Peyer's patch (tissue), 4 donors: ENCODE results near the gene ADGRF4. TPM values are rescaled to one million over a fixed set of nuclear protein-coding genes. Genes with fewer than 3 reads are reported as not detected.

Experiments used
- DNase-seq, 3 donors: peaks; one replicate each; pipeline ENCODE4 v3.0.0-alpha.2; 2017 to 2019
- H3K27ac ChIP-seq, 4 donors: fragments of 200-600 bp; sonication (generic); one replicate each; pipeline ENCODE4 v1.5.1; 2016 to 2019
- H3K27me3 ChIP-seq, 2 donors: fragments of 200-600 bp; sonication (generic); one replicate each; pipeline ENCODE4 v1.5.1; 2019
- H3K36me3 ChIP-seq, 3 donors: fragments of 200-600 bp; sonication (generic); one replicate each; pipeline ENCODE4 v1.5.1; 2016 to 2019
- H3K4me1 ChIP-seq, 4 donors: fragments of 200-600 bp; sonication (generic); one replicate each; pipeline ENCODE4 v1.5.1; 2016 to 2019
- H3K4me3 ChIP-seq, 4 donors: fragments of 200-600 bp; sonication (generic); 1 replicate in 3 of 4; 2 replicates in 1 of 4; pipeline ENCODE4 v1.5.1; 2016 to 2019; ENCODE audit warnings: mild to moderate bottlenecking in 1 of 4
- H3K9me3 ChIP-seq, 4 donors: fragments of 200-600 bp; sonication (generic); one replicate each; pipeline ENCODE4 v1.5.1; 2016 to 2019; ENCODE audit warnings: mild to moderate bottlenecking in 1 of 4
- CTCF ChIP-seq, 6 experiments: fragments of 450-650 bp in 4 of 6; fragments of 200-600 bp in 2 of 6; sonication (generic) in 1 of 6; IDR thresholded peaks; one replicate each; pipeline ENCODE4 v1.5.1; 2017 to 2019; ENCODE audit warnings: antibody characterized with exemption in 6 of 6, mild to moderate bottlenecking in 3 of 6, moderate library complexity in 1 of 6
- POLR2A ChIP-seq, 2 donors: fragments of 450-650 bp; IDR thresholded peaks; one replicate each; pipeline ENCODE4 v1.5.1; 2017; ENCODE audit warnings: antibody characterized with exemption in 2 of 2, mild to moderate bottlenecking in 2 of 2, moderate library complexity in 2 of 2
- total RNA-seq, 4 donors: library from RNA; depleted of rRNA; stranded (reverse); fragments of >200 nt; gene quantifications; one replicate each; pipeline ENCODE4 v1.1.0, GENCODE V29; 2016

The ADGRF4 gene, protein sequence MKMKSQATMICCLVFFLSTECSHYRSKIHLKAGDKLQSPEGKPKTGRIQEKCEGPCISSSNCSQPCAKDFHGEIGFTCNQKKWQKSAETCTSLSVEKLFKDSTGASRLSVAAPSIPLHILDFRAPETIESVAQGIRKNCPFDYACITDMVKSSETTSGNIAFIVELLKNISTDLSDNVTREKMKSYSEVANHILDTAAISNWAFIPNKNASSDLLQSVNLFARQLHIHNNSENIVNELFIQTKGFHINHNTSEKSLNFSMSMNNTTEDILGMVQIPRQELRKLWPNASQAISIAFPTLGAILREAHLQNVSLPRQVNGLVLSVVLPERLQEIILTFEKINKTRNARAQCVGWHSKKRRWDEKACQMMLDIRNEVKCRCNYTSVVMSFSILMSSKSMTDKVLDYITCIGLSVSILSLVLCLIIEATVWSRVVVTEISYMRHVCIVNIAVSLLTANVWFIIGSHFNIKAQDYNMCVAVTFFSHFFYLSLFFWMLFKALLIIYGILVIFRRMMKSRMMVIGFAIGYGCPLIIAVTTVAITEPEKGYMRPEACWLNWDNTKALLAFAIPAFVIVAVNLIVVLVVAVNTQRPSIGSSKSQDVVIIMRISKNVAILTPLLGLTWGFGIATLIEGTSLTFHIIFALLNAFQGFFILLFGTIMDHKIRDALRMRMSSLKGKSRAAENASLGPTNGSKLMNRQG
- under 1 TPM in 3 of 4 donors, not detected in 1; 0.18 to 0.80 (median 0.57) TPM for total RNA-seq

DNA sequence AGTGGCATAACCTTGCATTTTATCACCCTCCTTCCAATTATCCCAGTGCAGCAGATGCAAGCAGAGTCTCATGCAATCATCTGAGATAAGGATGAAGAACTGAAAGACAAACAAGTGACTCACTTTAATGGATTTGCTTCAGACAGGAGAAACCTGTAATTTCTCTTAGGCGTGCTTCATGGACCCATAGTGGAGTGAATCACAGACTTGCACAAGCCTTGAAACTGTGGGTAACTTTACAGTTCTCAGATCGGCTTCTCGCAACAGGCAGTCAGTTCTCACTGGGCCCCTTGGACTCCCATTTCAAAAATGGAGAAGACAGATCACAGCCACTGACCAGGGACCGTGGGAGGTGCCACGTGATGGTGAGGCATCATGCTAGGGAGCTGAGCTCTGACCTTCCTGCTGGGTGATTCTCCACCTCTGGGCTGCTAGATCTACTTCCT is at the start of gene ADGRF4:
Gene ADGRF4, plus strand, starts transcription at position 239 of the 446 bp plus-strand sequence. CDS start 8,666 bp downstream, outside the sequence.
- TF ChIP-seq POLR2A (IDR thresholded peaks at IDR 0.05) (no peak), CTCF (IDR thresholded peaks at IDR 0.05) (no peak)
- Histone ChIP-seq H3K4me1 (no peaks in the 10 kb centered on the region), H3K4me3 (no peak within 1 kb of the TSS), H3K9me3 (no peaks in the 10 kb centered on the region), H3K27me3 (no peaks in the 10 kb centered on the region), H3K36me3 (no peaks in the 10 kb centered on the region), H3K27ac (peak within 1 kb of the TSS in 2 of 4 donors; percentile 17 to 73)
- DNase-seq: peak in 2 of 3 donors; percentile 60 to 69

- Histone ChIP-seq H3K27ac (no peak overlapping the region), H3K4me1 (no peaks in the 10 kb centered on the region), H3K4me3 (no peak overlapping the region), H3K27me3 (no peaks in the 10 kb centered on the region), H3K36me3 (no peaks in the 10 kb centered on the region), H3K9me3 (no peaks in the 10 kb centered on the region)
- no peak for DNase-seq
- TF ChIP-seq CTCF (IDR thresholded peaks at IDR 0.05) (no peak), POLR2A (IDR thresholded peaks at IDR 0.05) (no peak)
Measured at GRCh38 chr6:47650553-47651432, 47.6 kb upstream of the ADGRF4 start.

- TF ChIP-seq CTCF (IDR thresholded peaks at IDR 0.05) (no peak), POLR2A (IDR thresholded peaks at IDR 0.05) (no peak)
- no peak overlapping the region for H3K27ac ChIP-seq
- no peak for DNase-seq
- H3K4me1 ChIP-seq: no peaks in the 10 kb centered on the region
- H3K4me3 ChIP-seq: no peak overlapping the region
- no peaks in the 10 kb centered on the region for H3K36me3 ChIP-seq
- H3K9me3 ChIP-seq: no peaks in the 10 kb centered on the region
- no peaks in the 10 kb centered on the region for H3K27me3 ChIP-seq
Measured at GRCh38 chr6:47651505-47651944, 46.9 kb upstream of the ADGRF4 start.

DNA sequence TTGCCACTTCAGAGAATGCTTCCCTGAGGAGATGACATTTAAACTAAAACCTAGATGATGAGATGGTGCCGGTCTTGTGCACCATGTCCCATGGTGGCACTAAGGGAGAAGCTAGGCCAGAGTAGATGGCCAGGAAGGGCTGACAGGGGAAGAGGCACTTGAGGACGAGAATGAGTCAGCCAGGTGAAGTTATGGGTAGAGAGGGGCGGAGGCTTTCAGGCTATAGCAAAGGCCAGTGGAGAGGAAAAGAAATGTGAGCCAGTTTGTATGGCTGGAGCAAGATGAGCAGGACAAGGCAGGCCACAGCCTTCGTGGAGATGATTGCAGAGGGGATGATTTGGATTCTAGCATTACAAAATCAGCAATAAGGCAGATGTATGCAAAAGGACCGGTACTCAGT is 44.7 kb upstream of the ADGRF4 start:
- H3K4me3 ChIP-seq: no peak overlapping the region
- H3K4me1 ChIP-seq: no peaks in the 10 kb centered on the region
- TF ChIP-seq CTCF (IDR thresholded peaks at IDR 0.05) (no peak), POLR2A (IDR thresholded peaks at IDR 0.05) (no peak)
- no peaks in the 10 kb centered on the region for H3K36me3 ChIP-seq
- H3K27me3 ChIP-seq: no peaks in the 10 kb centered on the region
- H3K9me3 ChIP-seq: no peaks in the 10 kb centered on the region
- peak in 1 of 3 donors; percentile 58 for DNase-seq
- H3K27ac ChIP-seq: no peak overlapping the region

GRCh38 chr6:47654255-47654654 is 44.1 kb upstream of the ADGRF4 start:
- no peaks in the 10 kb centered on the region for H3K36me3 ChIP-seq
- DNase-seq: no peak
- no peaks in the 10 kb centered on the region for H3K9me3 ChIP-seq
- no peak overlapping the region for H3K27ac ChIP-seq
- no peak for TF ChIP-seq CTCF (IDR thresholded peaks at IDR 0.05)
- no peak for TF ChIP-seq POLR2A (IDR thresholded peaks at IDR 0.05)
- no peaks in the 10 kb centered on the region for H3K27me3 ChIP-seq
- no peaks in the 10 kb centered on the region for H3K4me1 ChIP-seq
- H3K4me3 ChIP-seq: no peak overlapping the region
